OCI-LY7 (cell line): ENCODE results near the gene VSNL1. TPM values are rescaled to one million over a fixed set of nuclear protein-coding genes. Genes with fewer than 3 reads are reported as not detected.

Experiments
- BruUV-seq: library from RNA; stranded (reverse); fragments of 400-500 nt; replicated peaks from 2 replicates; lab custom pipeline; 2021; lab: Mats Ljungman, UMichigan
- CTCF ChIA-PET: fragments of 300-600 bp; sonication (Branson Sonifier 250); formaldehyde crosslinking; loops from one replicate; lab custom pipeline; 2022; ENCODE audit warnings: antibody characterized with exemption; ENCODE audit not compliant: unreplicated experiment; lab: Charles Lee
- POLR2A ChIA-PET: fragments of 300-600 bp; sonication (Branson Sonifier 250); formaldehyde crosslinking; loops from one replicate; lab custom pipeline; 2022; ENCODE audit warnings: antibody characterized with exemption; lab: Charles Lee
- DNase-seq: peaks from one replicate; pipeline ENCODE4 v3.0.0-alpha.2; 2015; ENCODE audit warnings: low spot score
- H2AFZ ChIP-seq: fragments of 200-600 bp; sonication (generic), shearing (Covaris generic); 2 replicates; pipeline ENCODE4 v1.6.1; 2014; ENCODE audit warnings: mild to moderate bottlenecking, antibody characterized with exemption, low read length, moderate library complexity
- H3K27ac ChIP-seq: fragments of 200-600 bp; sonication (generic); 2 replicates; pipeline ENCODE4 v1.5.1; 2014; ENCODE audit warnings: mixed run types, low read depth, mild to moderate bottlenecking, moderate library complexity, low read length, inconsistent platforms; ENCODE audit not compliant: poor library complexity, severe bottlenecking
- H3K36me3 ChIP-seq: fragments of 200-600 bp; sonication (generic); 2 replicates; pipeline ENCODE4 v1.6.1; 2014; ENCODE audit warnings: mild to moderate bottlenecking, antibody characterized with exemption, low read length, moderate library complexity, mixed read lengths; ENCODE audit not compliant: insufficient read depth
- H3K4me1 ChIP-seq: fragments of 200-600 bp; sonication (generic); 2 replicates; pipeline ENCODE4 v1.5.1; 2014; ENCODE audit warnings: mild to moderate bottlenecking, low read length; ENCODE audit not compliant: insufficient read depth, poor library complexity, severe bottlenecking
- H3K4me2 ChIP-seq: fragments of 200-600 bp; sonication (generic); 2 replicates; pipeline ENCODE4 v1.6.1; 2014; ENCODE audit warnings: mild to moderate bottlenecking, low read length
- H3K4me3 ChIP-seq: fragments of 200-600 bp; sonication (generic); 2 replicates; pipeline ENCODE4 v1.5.1; 2014; ENCODE audit warnings: mild to moderate bottlenecking, low read depth, low read length; ENCODE audit not compliant: poor library complexity, severe bottlenecking
- H3K79me2 ChIP-seq: fragments of 200-600 bp; sonication (generic); 2 replicates; pipeline ENCODE4 v1.6.1; 2016; ENCODE audit warnings: low read depth, mild to moderate bottlenecking, low read length, moderate library complexity, mixed read lengths; ENCODE audit not compliant: insufficient read depth
- H3K9me2 ChIP-seq: fragments of 200-600 bp; sonication (generic); 2 replicates; pipeline ENCODE4 v1.6.1; 2016; ENCODE audit warnings: mild to moderate bottlenecking, low read length, mixed read lengths; ENCODE audit not compliant: insufficient read depth
- H3K9me3 ChIP-seq: fragments of 200-600 bp; sonication (generic); 2 replicates; pipeline ENCODE4 v1.6.1; 2014; ENCODE audit warnings: mild to moderate bottlenecking, mixed run types, low read length, mixed read lengths
- H4K20me1 ChIP-seq: fragments of 200-600 bp; sonication (generic); 2 replicates; pipeline ENCODE4 v1.6.1; 2014; ENCODE audit warnings: mild to moderate bottlenecking, antibody characterized with exemption, low read length, moderate library complexity, mixed read lengths; ENCODE audit not compliant: insufficient read depth
- CTCF ChIP-seq: fragments of 200-600 bp; sonication (generic); conservative IDR thresholded peaks from 2 replicates; pipeline ENCODE4 v1.5.1; 2014; ENCODE audit warnings: mild to moderate bottlenecking, antibody characterized with exemption, low read length, moderate library complexity, mixed read lengths
- EZH2phosphoT487 ChIP-seq: fragments of 200-600 bp; sonication (generic); IDR thresholded peaks from 2 replicates; pipeline ENCODE4 v1.6.1; 2018; ENCODE audit warnings: low read depth, borderline replicate concordance, mild to moderate bottlenecking, mixed run types, antibody characterized with exemption, low read length, moderate library complexity, mixed read lengths
- intact Hi-C: fragments of 100-400 bp; cut with micrococcal nuclease; formaldehyde crosslinking; loops from one replicate; pipeline ENCODE4 v1.10.0; 2022; ENCODE audit not compliant: unreplicated experiment
- total RNA-seq, 2 experiments: library from RNA; depleted of rRNA in 1 of 2; stranded (reverse); fragments of >200 nt in 1 of 2; shearing (Covaris generic) in 1 of 2; gene quantifications; 2 replicates each; pipeline ENCODE4 v1.2.3, GENCODE V29; 2014 to 2022

VSNL1 gene
- total RNA-seq, 2 experiments from 2014 or later = not detected

GRCh38 chr2:17590342-17590911, 49.9 kb downstream of the VSNL1 start:
- DNase-seq = no peak
- Histone ChIP-seq H3K36me3 (no peaks in the 10 kb centered on the region), H2AFZ (no peak overlapping the region), H3K4me3 (no peak overlapping the region), H3K9me3 (no peaks in the 10 kb centered on the region), H3K4me1 (no peaks in the 10 kb centered on the region), H3K27ac (no peak overlapping the region), H3K4me2 (no peak overlapping the region), H3K79me2 (no peaks in the 10 kb centered on the region), H4K20me1 (no peaks in the 10 kb centered on the region), H3K9me2 (no peaks in the 10 kb centered on the region)
- TF ChIP-seq CTCF = no peak
- TF ChIP-seq EZH2phosphoT487 = no peak
- intact Hi-C loops = no loop called here
- ChIA-PET POLR2A (no interaction called here), CTCF (no interaction called here)
- no TSS peak for BruUV-seq

- no TSS peak for BruUV-seq
- Histone ChIP-seq H3K4me2 (no peak overlapping the region), H3K9me2 (no peaks in the 10 kb centered on the region), H4K20me1 (no peaks in the 10 kb centered on the region), H3K79me2 (no peaks in the 10 kb centered on the region), H3K27ac (no peak overlapping the region), H3K36me3 (no peaks in the 10 kb centered on the region), H3K4me1 (no peaks in the 10 kb centered on the region), H3K9me3 (no peaks in the 10 kb centered on the region), H2AFZ (no peak overlapping the region), H3K4me3 (no peak overlapping the region)
- DNase-seq = no peak
- intact Hi-C loops = no loop called here
- CTCF ChIA-PET = no interaction called here
- TF ChIP-seq CTCF (no peak), EZH2phosphoT487 (no peak)
- POLR2A ChIA-PET = interaction anchor here (0.6 to 0.7 kb wide), 2 partner anchors 18 to 1769 kb away, joined by 4 to 6 read pairs; no protein-coding TSS in a partner anchor
Observed at GRCh38 chr2:17591846-17592245, 51.4 kb downstream of the VSNL1 start.

GRCh38 chr2:17592731-17593409, 52.4 kb downstream of the VSNL1 start:
- BruUV-seq = no TSS peak
- Histone ChIP-seq H2AFZ (no peak overlapping the region), H3K4me2 (no peak overlapping the region), H3K9me3 (no peaks in the 10 kb centered on the region), H3K4me3 (no peak overlapping the region), H3K27ac (no peak overlapping the region), H3K9me2 (no peaks in the 10 kb centered on the region), H4K20me1 (no peaks in the 10 kb centered on the region), H3K36me3 (no peaks in the 10 kb centered on the region), H3K79me2 (no peaks in the 10 kb centered on the region), H3K4me1 (no peaks in the 10 kb centered on the region)
- ChIA-PET POLR2A (interaction anchor here (0.6 to 0.7 kb wide), 3 partner anchors 18 to 1768 kb away, joined by 3 to 6 read pairs (median 3); no protein-coding TSS in a partner anchor), CTCF (no interaction called here)
- intact Hi-C loops = no loop called here
- no peak for DNase-seq
- TF ChIP-seq CTCF (no peak), EZH2phosphoT487 (no peak)
